ENCODE measurements around the gene MEGF6.
"Not testable (repeated sequence)": the region's sequence is repeated elsewhere in the genome, so short reads cannot be mapped to it uniquely, and the experiment has no call there.

Gene MEGF6

DNA sequence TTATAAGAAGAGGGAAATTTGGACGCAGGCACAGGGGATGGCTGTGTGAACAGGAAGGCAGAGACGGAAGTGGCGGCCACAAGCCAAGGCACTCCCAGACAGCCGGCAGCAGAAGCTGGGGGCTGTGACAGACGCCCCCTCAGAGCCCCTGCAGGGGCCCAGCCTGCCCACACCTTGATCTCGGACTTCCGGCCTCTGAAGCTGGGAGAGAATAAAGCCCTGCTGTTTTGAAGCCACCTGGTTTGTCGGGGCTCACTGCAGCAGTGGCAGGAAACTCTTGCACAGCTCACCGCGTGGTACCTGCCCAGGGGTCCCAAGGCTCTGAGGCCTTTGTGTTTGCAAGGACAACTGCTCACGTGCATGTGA, 13.7 kb downstream of the MEGF6 start:
- FAIRE-seq (no peak), DNase-seq (ENCODE audit: extremely low spot score, insufficient read length, low read depth) (peak; percentile 23)

DNA sequence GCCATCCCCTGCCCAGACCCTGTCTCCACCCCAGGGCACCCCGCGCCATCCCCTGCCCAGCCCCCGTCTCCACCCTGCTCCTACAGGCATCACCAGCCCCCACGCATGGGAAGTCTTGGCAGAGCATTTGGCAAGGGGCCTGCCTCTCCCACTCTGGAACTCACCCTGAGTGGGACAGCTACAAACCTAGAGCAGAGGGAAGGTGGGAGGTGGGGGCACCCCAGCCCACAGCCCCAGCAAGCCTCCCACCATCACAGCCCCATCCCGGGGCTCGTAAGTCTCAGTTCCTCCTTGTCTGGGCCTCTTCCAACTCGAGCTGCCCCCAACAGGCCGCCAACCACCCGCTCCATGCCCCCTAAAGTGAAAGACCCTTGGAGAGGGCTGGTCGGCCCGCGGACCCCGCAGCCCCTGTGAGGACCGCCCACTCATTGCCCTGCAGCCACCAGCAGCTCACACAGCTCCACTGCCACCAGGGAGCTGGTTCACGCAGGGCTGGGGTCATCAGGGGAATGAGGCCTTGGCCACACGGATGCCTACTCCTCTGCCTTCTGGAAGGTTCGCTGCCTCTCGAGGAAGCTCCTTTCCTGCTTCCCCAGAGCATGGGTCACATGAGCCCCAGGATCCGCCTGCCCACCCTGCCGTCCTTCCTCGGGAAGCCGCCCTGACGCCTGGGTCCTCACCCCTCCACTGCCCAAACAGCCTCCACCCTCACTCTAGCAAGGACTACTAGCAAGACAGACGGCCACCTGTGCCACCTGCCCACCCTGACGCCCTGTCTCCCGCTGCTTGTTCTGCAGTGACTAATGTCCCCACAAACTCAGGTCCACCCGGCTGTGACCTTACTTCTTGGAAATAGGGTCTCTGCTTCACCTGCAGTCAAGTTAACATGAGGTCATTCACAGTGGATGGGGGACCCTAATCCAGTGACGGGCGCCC, 14.4 kb downstream of the MEGF6 start:
- FAIRE-seq (no peak), DNase-seq (ENCODE audit: extremely low spot score, insufficient read length, low read depth) (no peak)

DNA sequence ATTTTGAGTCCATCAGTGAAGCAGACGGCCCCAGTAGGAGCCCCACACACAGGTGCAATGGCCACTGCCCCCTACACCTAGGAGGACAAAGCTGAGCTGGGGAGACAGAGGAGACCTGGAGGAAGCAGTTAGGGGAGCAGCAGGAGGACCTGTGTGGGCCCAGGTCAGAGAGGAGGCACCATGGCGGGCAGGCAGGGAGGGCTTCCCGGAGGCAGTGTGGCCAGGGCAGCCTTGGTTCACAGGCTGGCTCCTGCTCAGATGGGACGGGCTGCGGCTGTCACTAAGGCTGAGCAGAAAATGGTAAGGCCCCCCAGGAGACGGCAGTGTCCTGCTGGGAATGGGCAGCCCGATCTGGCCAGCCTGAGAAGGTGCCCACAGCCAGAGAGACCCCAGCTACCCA, 15.4 kb downstream of the MEGF6 start:
- DNase-seq (ENCODE audit: extremely low spot score, insufficient read length, low read depth) (no peak), FAIRE-seq (no peak)

DNA sequence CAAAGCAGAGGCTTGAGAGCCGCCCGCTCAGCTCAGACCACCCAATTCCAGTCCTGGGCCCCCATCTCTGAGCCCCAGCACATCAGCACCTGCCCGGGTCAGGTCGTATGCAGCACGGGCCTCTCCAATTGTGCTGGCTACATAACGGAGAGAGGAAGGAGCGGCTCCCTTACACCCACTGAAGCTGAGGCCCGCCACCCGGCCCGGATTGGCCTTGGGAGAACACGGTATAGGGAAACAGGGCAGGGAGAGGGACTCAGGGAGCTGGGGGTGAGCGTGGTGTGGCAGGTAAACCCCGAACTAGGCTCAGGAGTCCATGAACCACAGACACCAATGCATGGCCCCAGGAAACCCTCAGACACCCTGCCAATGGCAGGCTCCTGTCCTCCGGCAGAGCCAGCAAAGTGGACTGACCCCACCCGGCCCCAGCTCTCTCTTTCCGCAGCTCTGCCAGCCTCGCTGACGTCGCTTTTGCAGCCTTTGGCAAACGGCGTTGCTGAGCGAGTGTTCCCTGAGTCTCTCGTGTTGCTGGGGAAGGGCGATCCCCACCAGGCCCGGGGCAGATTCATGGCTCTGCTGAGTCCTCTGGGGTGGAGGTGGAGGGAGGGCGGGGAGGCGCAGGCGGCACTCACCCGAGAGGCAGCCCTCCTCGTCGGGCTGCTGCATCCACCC, 16.5 kb downstream of the MEGF6 start:
- DNase-seq (ENCODE audit: extremely low spot score, insufficient read length, low read depth): no peak
- FAIRE-seq: no peak

DNA sequence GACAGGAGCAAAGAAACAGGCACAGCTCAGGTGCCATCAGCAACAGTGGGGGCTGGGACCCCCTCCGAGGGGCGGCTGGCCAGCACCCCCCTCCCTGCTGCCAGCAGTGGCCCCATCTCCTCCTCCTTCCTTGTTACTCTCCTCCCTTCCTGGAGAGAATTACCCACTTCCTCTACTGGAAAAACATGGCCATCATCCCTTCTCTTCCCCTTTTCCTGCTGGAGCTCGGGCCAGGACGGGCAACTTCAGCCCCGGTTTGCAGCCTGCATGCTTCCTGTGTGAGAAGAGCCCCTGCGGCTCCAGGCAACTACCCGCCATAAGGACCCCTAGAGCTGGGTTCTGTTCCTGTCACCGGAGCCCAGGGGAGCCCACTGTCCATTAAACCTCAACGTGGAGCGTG, 17.6 kb downstream of the MEGF6 start:
- FAIRE-seq (no peak), DNase-seq (ENCODE audit: extremely low spot score, insufficient read length, low read depth) (no peak)

DNA sequence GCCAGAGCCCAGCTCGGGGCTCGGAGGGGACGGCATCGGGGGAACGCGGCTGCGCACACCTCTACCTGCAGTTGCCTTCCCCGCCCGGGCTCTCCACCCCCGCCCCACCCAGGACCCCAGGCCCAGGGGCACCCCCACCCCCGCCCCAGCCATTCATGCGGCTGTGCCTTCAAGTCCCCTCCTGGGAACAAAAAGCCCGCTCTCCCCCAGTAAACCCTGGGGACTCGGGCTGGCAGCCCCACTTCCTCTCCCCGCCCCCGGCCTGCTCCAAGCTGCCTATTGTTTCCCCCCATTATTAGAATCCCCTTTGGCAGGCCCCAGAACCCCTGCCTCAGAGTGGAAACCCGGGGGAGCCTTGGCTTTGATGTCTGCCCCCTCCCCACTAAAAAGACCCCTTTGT, 18.0 kb downstream of the MEGF6 start:
- no peak for DNase-seq (ENCODE audit: extremely low spot score, insufficient read length, low read depth)
- no peak for FAIRE-seq

DNA sequence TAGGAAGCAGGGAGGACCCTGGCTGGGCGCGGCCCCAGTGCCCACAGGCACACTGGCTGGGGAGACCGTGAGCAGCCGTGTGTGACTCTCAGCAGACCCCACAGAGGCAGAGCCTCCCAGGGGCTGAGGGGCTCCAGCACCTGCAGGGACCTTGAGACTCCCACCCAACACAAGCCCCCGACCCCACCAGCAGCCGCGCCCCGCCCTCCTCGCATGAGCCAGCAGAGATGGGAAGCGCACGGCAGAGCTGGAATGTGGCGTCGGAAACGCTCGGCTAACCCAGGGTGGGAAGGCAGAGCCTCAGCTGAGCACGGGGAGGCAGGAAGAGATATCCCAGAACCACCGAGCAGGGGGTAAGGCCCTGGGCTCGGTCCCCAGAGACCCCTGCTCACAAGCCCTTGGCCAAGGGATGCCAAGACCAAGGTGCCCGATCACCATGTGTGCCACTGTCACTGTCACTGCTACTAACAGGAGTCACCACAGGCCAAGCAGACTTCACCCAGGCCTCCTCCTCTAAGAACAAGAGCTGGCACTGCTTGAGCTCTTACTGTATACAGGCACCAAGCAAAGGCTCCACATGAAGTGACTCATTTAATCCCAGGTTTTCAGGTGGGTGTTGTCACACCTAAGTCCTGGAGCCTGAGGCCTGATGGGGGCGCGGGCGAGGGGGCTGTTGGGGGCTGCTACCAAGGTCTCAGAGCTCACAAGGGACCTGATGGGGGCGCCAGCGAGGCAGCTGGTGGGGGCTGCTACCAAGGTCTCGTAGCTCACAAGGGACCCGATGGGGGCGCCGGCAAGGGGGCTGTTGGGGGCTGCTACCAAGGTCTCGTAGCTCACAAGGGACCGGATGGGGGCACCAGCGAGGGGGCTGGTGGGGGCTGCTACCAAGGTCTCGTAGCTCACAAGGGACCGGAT, 20.1 kb downstream of the MEGF6 start:
- no peak for DNase-seq (ENCODE audit: extremely low spot score, insufficient read length, low read depth)
- no peak for FAIRE-seq

DNA sequence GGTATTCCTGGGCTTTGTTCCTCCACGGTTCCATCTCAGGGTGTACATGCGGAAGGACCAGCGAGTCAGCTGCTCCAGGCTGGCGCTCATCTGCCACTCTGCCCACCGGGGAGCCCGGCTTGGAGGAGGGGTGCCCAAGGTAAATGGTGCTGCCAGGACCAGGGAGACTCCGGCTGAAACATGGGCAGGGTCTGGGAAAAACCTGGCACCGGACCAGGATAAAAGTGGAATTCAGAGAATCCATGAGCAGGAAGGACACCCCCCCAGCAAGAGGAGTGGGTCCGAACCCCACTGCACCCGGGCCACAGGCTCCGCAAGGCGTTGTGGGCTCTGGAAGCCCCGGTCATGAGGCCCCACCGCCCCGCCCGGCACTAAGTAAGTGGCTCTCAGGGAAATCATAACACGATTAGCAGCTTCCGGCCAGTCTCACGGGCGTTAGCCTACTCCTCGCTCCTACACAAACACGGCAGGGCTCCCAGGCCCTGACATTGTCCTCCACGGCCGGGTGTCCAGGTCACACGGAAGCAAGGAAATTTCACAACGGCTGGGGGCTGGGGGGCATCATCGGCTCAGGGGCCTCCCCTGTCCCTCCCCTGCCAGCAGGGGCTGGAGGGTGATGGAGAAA, 21.1 kb downstream of the MEGF6 start:
- no peak for DNase-seq (ENCODE audit: extremely low spot score, insufficient read length, low read depth)
- FAIRE-seq: no peak

DNA sequence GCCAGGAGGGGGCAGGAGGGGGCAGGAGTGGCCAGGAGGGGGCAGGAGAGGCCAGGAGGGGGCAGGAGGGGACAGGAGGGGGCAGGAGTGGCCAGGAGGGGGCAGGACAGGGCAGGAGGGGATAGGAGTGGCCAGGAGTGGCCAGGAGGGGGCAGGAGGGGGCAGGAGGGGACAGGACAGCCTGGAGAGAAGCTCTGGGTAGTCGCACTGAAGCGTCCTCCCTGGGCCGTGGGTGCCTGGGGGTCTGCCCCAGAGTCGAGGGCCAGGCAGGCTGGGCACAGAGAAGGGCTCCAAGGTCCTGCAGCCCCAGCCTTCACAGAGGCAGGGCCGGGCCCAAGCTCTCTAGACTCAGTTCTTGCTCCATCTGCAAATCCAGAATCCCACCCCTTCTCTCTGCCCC, 22.9 kb downstream of the MEGF6 start:
- DNase-seq (ENCODE audit: extremely low spot score, insufficient read length, low read depth) (no peak), FAIRE-seq (no peak)

DNA sequence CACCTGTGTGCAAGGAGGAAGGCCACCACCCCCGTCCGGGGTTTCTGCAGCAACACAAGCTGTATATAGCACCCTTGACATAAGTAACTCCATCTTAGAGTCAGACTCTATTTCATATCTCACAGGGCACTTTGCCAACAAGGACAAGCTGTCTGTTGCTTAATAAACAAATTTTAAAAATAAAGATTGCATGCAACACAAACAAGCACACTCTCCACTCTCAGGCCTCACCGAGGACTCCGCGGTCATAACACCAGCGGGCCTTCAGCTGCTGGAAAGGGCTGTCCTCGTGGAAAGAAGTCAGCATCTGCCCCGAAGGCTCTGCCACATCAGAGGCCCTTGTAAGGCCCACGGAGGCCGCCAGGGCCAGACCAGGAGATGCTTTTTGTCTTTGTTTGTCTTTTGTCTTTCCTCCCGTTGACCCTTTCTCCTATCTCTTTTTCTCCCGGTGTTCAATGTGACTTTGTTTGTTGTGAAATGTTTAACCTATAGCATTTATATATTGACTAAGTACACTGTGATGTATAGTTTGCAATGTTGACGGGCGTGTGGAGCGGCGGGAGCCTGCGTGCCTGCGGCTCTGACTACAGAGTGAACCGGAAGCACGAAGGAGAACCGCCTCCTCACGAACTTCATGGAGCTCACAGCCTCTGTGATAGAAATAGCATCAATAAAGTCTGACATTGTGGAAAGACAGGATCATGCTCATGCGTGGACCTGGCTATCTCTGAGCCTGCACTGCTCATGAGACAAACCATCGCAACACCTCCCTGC, 24.1 kb downstream of the MEGF6 start:
- FAIRE-seq (no peak), DNase-seq (ENCODE audit: extremely low spot score, insufficient read length, low read depth) (no peak)

DNA sequence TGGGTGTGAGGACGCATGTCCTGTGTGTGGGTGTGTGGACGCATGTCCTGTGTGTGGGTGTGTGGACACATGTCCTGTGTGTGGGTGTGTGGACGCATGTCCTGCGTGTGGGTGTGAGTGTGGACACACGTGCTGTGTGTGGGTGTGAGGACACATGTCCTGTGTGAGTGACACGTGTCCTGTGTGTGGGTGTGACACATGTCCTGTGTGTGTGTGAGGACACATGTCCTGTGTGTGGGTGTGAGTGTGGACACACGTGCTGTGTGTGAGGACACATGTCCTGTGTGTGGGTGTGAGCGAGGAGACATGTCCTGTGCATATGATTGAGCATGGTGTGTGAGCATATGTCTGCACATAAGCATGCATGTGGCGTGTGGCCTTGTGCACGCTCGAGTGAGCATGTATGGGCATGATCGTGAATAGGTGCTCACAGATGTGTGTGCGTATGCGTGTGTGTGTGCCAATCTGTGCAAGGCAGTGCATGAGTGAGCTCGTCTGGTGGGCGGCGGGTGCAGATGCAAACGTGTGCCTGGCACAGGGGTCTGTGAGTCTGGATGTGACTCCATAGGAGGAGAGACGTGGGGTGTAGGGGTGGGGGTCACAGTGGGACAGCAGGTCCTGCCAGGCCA, 25.3 kb downstream of the MEGF6 start:
- no peak for DNase-seq (ENCODE audit: extremely low spot score, insufficient read length, low read depth)
- no peak for FAIRE-seq

DNA sequence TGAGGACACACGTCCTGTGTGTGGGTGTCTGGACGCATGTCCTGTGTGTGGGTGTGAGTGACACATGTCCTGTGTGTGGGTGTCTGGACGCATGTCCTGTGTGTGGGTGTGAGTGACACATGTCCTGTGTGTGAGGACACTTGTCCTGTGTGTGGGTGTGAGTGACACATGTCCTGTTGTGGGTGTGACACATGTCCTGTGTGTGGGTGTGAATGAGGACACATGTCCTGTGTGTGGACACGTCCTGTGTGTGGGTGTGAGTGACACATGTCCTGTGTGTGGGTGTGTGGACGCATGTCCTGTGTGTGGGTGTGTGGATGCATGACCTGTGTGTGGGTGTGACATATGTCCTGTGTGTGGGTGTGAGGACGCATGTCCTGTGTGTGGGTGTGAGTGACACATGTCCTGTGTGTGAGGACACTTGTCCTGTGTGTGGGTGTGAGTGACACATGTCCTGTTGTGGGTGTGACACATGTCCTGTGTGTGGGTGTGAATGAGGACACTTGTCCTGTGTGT, 25.9 kb downstream of the MEGF6 start:
- DNase-seq (ENCODE audit: extremely low spot score, insufficient read length, low read depth); FAIRE-seq: not testable (repeated sequence)

DNA sequence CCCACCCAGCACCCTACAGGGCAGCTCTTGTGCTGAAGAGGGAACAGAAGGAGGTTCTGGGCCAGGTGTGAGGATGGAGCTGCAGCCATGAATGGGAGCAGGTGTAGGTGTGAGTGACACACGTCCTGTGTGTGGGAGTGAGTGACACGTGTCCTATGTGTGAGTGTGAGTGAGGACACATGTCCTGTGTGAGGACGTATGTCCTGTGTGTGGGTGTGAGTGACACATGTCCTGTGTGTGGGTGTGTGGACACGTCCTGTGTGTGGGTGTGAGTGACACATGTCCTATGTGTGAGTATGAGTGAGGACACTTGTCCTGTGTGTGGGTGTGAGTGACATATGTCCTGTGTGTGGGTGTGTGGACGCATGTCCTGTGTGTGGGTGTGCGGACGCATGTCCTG, 26.4 kb downstream of the MEGF6 start:
- FAIRE-seq (no peak), DNase-seq (ENCODE audit: extremely low spot score, insufficient read length, low read depth) (no peak)

DNA sequence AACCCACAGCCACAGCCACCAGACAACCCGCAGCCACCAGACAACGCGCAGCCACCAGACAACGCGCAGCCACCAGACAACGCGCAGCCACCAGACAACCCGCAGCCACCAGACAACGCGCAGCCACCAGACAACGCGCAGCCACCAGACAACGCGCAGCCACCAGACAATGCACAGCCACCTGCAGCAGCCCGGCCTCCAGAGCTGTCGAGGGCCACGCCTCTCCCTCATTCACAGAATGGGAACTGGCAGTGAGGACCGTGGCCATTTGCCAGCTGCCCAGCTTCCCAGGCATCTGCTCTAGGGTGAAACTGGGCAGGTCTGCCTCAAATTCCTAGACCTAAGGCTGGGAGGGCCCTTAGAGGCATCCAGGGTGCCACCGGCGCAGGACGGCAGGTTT, 27.6 kb downstream of the MEGF6 start:
- DNase-seq (ENCODE audit: extremely low spot score, insufficient read length, low read depth); FAIRE-seq: not testable (repeated sequence)

DNA sequence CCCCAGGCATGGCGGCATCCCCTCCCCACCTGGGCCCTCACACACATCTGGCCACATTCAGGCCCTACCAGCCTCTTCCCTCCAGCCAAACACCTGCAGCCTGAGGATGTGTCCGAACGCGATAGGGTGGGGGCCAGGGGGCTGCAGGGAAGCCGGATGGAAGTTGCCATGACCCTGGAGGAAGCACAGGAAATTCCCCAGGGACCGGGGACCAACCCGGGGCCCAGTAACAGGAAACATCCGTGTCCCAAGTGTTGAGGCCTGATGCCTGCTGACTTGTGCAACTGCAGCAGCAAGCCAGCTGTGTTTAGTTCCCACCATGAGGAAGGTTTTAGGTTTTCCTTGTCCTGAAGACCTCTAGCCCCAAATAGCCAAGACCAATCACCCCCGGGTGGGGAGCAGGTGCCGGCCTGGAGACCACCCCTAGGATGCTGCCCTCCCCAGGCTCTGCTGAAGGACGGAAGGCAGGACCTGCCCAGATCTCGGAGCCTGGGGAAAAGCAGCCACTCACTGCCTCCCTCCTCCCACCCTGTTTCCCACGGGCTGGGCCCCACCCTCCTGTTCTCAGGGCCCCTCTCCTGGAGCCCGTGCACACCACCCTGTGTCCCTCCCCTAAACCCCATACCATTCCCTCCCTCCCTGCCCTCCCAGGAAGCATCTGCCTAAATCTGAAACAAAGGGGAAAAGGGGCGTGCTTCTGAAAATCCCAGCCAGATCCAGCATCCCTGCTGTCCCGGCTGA, 29.8 kb downstream of the MEGF6 start:
- no peak for DNase-seq (ENCODE audit: extremely low spot score, insufficient read length, low read depth)
- no peak for FAIRE-seq

DNA sequence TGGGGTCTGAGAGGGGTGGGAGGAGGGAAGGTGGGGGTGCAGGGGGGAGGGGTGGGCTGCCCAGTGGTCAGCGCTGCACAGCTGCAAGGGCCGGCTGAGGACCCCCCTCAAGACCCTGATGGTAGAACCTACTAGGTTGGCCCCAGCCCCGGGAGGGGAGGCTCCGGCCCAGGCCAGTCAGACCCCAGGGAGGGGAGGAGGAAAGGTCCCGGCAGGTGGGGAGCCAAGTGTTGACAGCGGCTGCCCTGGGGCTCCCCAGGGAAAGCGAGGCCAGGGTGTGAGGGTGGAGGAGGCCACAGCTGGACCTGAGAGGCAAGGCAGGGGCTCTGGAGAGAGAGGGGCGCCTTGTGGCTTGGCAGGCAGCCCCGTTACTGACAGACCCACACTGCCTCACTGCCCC, 31.1 kb downstream of the MEGF6 start:
- FAIRE-seq: no peak
- DNase-seq (ENCODE audit: extremely low spot score, insufficient read length, low read depth): no peak

DNA sequence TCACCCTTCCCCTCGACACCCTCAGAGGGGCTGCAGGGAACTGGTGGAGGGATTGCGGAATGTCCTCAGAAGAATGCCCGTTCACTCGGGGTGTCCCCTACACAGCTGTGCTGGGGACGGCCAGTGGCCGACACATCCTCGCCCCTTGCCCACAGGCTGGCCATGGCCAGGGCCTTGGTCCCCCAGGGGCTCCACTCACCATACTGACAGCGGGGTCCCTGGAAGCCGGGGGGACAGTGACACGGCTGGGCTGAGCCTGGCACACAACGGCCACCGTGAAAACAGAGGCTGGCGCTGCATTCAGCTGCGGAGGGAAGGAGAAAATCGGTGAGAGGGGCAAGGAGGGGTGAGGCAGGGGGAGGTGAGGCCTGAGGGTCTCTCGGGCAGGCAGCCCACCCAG, 31.7 kb downstream of the MEGF6 start:
- FAIRE-seq (no peak), DNase-seq (ENCODE audit: extremely low spot score, insufficient read length, low read depth) (no peak)

DNA sequence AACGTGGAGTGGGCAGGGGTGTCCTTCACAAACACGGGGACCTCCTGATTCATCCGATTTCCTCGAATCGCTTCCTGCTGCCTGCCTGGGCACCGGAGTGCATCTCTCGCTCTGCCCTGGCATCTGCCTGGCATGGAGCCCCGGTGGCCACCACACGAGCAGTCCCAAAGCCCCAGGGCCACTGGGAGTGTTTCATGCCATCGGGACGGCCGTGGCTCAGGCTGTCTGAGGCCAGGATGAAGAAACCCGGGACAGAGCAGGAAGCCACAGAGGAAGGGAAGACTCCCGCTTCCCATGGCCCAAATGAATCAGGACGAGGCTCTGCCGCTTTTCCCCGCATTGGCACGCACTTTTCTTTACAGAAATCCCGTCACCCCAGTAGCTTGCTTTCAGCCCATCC, 32.4 kb downstream of the MEGF6 start:
- no peak for DNase-seq (ENCODE audit: extremely low spot score, insufficient read length, low read depth)
- FAIRE-seq: no peak

Data from GM18507 (cell line).